HG02798 (cell line): ENCODE measurements around the gene PTPN9.
"Not testable (repeated sequence)": the region's sequence is repeated elsewhere in the genome, so short reads cannot be mapped to it uniquely, and the experiment has no call there.

Experiments used
- ATAC-seq: cut with Tn5 transposase; IDR thresholded peaks from one replicate; pipeline ENCODE4 v1.9.1; 2021; ENCODE audit warnings: mild to moderate bottlenecking; ENCODE audit not compliant: unreplicated experiment, poor library complexity

PTPN9 gene

DNA sequence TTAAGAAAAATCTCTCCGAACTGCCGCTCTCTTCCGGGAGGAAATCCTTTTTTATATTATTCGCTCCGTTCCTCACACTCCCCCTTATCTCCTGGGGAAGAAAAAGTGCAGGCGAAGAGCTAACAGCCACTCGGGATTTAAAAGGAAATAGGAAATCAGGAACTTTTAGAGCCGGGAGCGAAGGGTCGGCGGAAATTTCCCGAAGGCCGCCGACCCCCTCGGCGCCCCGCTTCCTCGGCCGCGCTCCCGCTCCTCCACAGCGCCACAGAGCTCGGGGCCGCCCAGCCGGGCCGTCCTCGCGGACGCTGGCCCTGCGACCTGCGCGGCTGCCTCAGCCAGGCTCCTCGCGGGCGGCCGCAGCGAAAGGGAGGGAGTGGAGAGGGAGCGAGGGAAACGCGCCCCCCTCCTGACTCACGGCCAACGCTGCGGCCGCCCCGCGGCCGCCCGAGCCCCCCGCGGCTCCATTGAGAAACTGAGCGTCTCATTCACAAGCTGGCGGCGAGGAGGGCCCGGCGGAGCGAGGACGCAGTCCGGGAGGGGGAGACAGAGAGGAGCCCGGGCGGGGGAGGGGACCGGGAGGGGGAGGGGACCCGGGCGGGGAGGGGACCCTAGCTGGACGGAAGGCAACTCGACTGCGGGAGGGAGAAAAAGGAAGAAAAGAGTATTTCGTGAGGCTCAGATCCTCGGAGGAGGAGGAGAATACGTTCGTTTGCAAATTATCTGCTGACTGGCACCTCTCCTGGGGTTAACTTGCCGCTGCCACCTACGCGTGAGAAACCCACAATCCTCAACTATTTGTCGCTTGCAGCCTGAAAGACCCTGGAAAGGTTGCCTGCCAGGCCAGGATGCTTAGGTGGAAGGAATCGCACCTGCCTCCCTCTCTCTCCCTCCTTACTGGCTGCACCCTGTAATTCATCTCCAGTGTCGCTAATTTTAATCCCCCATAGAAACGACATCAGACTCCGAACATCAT, at the start of gene PTPN9:
Gene PTPN9, minus strand, starts transcription at position 368 of the 973 bp plus-strand sequence. CDS start 539 bp downstream, outside the sequence.
- peak; percentile 68 for ATAC-seq

DNA sequence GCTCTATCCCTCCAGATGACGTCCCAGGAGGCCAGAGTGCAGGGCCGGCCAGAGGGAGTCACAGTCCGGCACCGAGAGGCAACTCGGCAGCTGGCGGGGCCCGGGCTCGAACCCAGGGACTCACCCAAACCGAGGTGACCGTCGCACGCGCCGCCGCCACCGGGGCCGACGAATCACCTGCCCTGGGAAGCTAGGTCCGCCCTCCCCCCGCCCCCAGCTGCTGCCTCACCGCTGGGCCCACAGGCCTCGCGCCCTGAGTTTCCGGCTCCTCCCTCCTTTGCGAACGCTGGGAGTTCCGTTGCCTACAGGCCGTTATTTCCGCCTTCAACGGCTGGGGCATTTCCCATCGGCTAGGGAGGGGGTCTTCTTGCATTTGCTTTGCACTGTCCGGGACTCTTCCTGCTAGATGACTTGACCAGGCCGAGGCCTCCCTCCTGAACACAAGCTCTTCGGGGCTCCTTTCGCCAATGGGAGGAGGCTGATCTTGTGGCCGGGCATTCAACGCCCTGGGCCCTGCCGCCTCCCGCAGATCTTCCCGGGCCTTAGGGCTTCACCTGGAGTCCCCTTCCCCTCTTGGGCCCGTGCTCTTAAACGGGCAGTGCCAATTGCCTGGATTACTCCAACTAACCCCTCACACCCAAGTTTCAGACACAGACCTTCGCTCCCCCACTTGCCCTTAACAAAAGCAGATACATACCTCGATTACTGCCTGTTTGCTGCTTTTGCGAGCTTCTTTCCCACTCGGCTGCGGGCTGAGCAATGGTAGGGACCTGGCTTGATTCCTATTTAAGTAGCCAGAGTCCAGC, 46.6 kb upstream of the PTPN9 start, which contains the start of gene SNUPN:
Gene SNUPN, minus strand, starts transcription at position 184 of the 806 bp plus-strand sequence. CDS start 4,674 bp downstream, outside the sequence.
- ATAC-seq: peak; percentile 86

DNA sequence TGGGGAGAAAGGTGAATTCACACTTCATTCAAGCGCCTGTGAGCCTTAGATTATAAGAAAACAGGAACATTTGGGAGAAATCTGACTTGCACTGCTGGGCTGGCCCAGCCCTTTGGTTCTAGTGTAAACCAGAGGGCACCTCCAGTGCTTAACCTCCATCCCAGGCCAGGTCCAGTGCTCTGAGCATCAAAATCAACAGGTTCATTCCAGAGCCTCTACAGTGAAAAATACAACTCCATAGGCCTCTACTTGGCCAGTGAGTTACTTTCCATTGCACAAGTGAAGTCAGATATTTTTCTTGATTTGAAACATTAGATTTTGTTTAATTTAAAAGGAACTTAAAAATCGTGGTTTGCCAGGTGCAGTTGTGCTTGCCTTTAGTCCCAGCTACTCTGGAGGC, 43.4 kb upstream of the PTPN9 start:
- ATAC-seq: no peak

DNA sequence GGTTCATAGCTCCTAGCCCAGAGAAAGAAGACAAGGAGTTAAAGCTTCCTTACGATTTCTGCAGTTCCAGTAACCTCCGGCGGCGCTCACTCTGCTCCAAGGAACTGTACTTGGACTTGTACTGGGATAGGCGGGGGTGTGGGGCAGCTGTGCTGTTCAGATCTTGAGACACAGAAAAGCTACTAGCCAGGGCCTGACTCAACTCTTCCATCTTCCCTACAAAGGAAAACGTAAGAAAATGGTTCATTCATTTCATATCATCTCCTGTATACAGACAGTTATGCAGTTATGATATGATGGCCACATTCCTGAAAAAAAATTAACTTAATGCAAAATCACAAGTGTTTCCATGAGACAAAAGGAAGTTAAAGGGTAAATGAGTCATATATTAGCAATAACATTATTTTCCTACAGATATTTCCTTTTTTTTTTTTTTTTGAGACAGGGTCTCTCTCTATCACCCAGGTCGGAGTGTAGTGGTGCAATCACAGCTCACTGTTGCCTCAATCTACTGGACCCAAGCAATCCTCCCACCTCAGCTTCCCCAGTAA, 41.8 kb upstream of the PTPN9 start:
- ATAC-seq: no peak

DNA sequence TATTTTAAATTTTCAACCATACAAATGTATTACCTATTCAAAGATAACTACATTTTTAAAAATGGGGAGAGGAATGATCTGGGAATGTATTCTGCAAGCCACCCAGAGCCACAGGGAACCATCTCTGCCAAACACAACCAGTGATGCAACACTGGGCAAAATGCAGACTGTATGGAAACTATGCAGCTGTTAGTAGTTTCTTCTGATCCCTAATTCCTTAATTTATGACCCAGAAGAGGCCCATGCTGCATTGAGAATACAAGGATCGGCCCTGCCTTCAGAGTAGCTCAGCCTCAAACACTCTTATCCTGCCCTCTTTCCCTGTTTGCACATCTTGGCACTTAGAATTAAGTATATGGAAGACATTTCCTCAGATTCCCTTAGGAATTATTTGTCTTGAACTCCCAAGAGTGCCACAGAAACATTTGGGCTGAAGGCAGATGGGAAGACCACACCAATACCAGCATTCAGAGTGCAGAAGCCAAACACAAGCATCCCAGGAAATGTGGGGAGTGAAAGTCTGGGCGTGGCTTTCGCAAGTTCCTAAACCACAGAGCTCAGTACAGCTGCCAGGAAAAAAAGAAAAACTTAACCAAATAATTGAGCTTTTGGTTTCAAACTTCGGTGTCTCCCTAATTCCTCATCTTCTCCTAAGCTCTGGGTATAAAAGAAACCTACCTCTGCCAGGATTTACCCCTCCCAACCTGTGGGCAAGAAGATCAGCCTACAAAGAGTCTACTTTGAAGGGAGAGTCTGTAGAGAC, 41.1 kb upstream of the PTPN9 start:
- no peak for ATAC-seq

DNA sequence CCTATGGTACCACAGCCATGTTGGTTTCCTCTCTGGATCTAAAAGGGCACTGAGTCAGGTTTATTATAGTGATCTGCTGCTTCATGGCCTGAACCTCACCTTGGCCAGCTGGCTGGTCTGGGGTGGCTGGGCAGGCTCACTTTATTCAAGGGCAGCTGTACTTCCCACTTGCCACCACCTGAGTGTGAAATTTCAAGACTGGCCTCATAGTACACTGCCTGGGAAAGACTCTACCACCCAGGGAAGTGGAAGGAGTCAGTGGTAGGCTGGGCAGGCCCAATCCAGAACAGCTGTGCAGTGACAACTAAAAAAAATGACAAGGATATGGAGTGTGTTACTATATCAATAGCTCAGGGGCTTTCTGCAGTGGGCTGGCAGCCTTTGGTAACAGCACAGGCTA, 37.7 kb upstream of the PTPN9 start:
- ATAC-seq: no peak

DNA sequence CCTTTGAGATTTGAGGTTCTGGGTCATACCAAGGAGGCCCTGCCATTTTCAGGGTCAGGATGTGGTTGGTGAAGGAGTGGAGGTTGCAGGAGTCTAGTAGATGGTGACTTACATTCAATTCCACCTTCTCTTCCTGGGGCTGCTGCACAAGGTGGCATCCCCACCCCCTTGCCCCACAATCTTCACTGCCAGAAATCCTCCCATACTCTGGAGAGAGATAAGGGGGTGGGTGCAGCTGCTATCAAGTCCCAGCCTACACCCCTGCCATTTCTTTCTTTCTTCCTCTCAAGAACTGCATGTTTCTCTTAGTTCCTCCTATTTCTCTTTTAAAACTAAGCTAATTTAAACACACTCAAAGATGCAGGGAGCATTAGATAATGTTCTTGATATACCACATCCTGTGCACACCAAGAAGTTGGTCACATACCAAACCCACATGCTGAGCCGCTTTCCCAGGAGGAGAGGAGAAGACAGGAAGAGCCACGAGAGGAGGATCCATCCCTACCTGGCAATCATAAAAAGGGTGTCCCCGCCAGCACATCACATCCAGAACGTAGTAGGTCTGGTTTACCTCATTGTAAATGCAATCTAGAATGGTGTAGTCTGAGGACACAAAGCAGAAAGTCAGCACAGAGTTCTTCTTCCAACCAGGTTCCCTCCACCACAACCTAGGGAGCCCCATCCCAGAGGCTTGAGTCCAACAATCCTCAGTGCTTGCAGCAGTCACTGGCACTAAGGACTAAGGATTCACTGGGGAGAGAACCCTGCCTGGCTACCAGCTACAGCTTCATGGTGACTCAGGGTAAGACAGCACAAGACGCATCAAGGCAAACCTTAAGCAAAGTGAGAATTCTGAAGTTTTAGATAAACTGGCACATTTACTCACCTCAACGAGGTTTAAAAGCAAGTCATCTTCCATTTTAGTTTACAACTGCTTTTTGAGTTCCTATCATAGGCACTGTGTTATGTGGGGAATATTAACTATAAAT, 27.9 kb upstream of the PTPN9 start:
- no peak for ATAC-seq

DNA sequence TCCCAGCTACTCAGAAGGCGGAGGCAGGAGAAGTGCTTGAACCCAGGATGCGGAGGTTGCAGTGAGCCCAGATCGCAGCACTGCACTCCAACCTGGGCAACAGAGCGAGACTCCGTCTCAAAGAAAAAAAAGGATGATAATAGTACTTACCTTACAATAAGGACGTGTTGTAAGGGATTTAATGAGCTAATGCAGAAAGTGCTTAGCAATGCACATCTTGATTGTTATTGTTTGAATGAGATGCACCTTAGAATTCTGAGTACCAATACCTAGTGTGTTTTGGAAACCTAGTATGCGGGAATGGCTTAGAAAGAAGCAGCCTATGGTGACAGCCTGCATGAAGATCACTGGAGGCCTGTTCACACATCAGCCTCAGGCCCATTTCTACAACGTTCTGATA, 26.9 kb upstream of the PTPN9 start:
- no peak for ATAC-seq

DNA sequence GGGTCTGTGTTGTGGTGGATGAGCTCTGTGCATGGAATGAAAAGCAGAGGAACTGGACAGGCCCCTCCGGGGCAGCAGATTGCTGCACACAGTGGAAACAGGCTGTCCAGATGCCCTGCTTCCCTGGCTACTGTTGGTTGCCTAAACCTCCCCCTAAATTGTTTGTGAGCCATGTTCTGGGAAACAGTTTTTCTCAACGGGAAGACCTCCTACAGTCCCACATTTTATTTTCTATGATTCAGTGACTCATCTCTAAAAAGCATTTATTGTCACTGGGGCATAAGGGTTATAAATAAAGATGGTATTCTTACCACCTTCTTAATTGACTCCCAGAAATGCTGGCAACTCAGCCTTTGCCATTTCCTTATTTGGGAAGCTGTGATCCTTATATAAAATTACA, 20.3 kb upstream of the PTPN9 start:
- ATAC-seq: no peak

DNA sequence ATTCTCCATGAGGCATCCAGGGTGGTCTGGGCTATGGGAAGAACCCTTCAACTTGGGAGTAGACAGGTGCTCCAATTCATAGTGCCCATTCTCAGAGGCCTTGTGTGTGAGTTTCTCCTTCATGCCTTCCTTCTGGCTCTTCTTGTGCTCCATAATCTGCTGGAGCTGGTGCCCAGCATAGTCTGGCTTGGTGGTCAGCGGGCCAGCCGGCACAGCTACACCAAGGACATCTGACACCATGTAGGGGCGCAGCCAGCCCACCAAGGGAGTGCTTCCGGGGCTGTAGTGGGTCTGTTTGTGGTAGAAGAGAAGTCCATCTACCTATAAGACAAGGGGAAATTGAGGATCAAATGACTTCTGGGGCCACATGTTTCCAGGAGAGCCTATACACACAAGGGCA, 19.2 kb upstream of the PTPN9 start:
- no peak for ATAC-seq

DNA sequence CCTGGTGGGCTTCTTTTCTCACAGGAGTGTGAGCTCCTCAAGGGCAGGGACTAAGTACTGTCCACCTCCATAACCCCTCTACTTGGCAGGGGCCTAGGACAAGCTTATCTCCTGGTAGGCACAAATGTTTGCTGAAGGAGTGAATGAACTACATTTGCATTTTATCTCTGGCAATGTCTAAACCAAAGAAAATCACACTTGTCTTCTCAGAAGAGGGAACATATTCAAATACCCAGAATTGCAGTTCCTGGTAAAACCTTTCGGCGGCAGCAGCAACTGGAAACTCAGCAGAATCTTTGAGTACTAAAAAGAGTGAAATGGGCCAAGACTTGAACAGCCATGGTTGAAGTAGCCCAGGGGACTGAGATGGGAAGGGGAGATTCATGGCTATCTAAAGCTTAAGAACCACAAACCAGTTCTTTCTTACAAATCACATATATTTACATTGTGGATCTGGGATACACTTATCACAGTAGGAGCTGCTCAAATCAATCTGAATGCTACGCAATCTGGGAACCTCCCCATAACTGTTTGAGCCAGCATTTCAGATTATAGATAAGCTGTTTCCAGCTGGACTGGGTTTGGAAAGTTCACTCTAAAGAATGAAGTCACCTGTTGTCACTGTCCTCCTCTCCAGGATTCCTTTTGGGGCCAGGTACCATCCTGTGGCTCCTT, 18.7 kb upstream of the PTPN9 start:
- ATAC-seq: no peak

DNA sequence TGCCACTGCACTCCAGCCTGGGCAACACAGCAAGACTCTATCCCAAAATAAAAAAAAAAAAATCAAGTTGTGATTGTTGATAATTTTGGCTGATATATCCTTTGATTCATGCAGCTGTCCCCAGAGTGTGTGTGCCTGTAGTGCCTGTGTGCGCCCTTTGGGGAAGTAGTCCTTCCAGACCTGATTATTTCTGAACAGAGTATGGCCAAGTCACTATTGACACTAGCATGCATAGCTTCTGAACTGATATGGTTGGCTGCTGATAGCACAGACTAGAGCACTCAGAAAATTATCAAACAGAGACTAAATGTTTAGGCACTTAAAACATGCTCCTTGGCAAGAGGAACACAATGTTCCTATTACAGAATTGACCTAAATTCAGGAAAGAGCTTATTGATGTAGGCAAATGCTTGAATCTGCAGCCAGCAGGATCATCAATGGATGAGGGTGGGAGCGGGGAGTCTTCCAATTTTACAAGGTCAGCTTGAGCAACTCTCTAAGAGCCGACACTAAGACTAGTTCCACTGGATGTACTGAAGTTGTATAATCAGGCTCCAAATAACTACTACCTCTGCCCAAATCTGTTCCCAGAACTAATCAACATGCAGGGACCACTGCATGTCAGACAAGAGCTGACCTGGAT, 17.7 kb upstream of the PTPN9 start:
- ATAC-seq: no peak

DNA sequence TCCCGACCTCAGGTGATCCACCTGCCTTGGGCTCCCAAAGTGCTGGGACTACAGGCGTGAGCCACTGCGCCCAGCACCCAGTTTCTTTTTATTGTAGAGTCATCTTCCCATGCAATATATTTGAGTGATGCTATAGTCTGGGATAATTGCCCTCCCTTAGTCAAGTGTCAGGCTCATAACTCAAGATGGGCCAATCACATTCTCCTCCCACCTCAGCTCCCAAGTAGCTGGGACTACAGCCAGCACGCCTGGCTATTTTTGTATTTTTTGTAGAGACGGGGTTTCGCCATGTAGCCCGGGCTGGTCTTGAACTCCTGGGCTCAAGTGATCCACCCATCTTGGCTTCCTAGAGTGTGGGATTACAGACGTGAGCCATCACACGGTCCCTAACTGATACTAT, 15.2 kb upstream of the PTPN9 start:
- ATAC-seq: no peak

DNA sequence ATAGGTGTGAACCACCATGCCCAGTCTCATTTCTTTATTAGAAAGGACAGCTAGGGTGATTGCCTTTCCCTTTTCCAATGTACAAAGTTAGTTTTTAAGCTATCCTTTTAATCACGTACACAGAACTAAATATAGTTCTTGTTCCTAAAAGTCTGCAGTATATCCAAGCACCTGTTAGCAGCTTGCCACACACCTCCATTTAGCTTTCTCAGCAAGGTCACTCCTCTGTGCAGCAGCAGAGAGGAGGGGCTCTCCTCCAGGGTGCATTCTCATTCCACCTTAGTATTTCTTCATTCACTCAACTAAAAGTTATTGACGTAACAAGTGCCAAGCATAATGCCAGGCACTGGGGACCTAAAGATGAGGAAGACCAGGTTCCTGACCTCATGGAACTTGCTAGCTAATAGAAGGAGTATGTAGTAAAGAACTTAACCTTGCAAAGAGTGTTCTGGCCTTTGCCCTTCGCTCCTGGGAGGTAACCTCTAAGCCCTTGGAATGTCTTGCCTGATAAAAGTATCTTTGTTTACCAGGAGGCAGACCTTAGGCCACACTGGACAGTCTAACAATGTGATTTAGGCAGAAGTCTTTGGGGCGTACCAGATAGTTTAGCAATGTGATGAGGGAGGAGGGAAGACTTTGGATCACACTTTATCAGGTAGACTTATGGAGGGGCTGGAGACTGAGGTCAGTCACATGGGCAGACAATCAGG, 12.7 kb upstream of the PTPN9 start:
- ATAC-seq: no peak

DNA sequence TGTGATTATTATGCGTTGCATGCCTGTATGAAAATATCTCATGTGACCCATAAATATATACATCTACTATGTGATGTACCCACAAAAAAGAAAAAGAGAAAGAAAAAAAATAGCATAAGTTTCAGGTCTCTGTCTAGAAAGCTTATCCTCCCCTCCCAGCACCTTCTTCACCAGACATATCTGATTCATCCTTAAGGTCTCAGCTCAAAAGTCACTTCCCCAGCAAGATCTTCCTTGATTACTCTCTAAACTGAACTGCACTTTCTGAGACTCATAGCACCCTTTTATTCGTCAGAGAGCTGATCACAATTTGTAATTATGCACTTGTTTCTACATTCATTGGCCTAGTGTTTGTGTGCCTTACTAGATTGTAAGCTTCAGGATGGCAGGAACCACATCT, 11.1 kb upstream of the PTPN9 start:
- ATAC-seq: no peak

DNA sequence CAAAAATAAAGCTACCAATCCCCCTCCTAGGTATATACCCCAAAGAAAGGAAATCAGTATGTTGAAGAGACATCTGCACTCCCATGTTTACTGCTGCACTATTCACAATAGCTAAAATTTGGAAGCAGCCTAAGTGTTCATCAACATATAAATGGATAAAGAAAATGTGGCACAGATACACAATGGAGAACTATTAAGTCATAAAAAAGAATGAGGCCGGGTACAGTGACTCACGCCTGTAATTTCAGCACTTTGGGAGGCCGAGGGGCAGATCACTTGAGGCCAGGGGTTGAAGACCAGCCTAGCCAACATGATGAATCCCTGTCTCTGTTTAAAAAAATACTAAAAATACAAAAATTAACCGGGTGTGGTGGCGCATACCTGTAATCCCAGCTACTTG, 10.0 kb upstream of the PTPN9 start:
- no peak for ATAC-seq

DNA sequence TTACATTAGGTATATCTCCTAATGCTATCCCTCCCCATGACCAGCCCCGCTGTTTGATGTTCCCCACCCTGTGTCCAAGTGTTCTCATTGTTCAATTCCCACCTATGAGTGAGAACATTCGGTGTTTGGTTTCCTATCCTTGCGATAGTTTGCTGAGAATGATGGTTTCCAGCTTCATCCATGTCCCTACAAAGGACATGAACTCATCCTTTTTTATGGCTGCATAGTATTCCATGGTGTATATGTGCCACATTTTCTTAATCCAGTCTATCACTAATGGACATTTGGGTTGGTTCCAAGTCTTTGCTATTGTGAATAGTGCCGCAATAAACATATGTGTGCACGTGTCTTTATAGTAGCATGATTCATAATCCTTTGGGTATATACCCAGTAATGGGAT, 7.3 kb upstream of the PTPN9 start:
- not testable (repeated sequence) for ATAC-seq
